ENCODE measurements around the gene PHLPP2.
A peak's percentile ranks its signal among the peaks of the same experiment; 100 is the strongest.

The PHLPP2 gene

GRCh38 chr16:71754108-71754507 is 29.6 kb upstream of the PHLPP2 start:
- no peak for DNase-seq (ENCODE audit: insufficient read length, low spot score)
- no peak for FAIRE-seq
- TF ChIP-seq PAX5 (IDR thresholded peaks at IDR 0.05; ENCODE audit: insufficient read depth, low read length, severe bottlenecking) (no peak), SPI1 (IDR thresholded peaks at IDR 0.05; ENCODE audit: low read depth, low read length) (no peak), POLR2AphosphoS5 (IDR thresholded peaks at IDR 0.05; ENCODE audit: low read depth, low read length) (no peak), POU2F2 (IDR thresholded peaks at IDR 0.05; ENCODE audit: low read depth, low read length) (no peak)

- FAIRE-seq (no peak), DNase-seq (ENCODE audit: insufficient read length, low spot score) (no peak)
- TF ChIP-seq TAF1 (IDR thresholded peaks at IDR 0.05; ENCODE audit: low read depth, low read length), result no peak
- TF ChIP-seq SPI1 (IDR thresholded peaks at IDR 0.05; ENCODE audit: low read depth, low read length), result no peak
- no peak for TF ChIP-seq POLR2A (IDR thresholded peaks at IDR 0.05; ENCODE audit: low read depth, low read length)
- no peak for TF ChIP-seq PAX5 (IDR thresholded peaks at IDR 0.05; ENCODE audit: insufficient read depth, low read length, severe bottlenecking)
- no peak for TF ChIP-seq POU2F2 (IDR thresholded peaks at IDR 0.05; ENCODE audit: low read depth, low read length)
- TF ChIP-seq POLR2AphosphoS5 (IDR thresholded peaks at IDR 0.05; ENCODE audit: low read depth, low read length), result no peak
These were observed 23.7 kb upstream of the PHLPP2 start for GRCh38 chr16:71748226-71748625.

- no peak for TF ChIP-seq PAX5 (IDR thresholded peaks at IDR 0.05; ENCODE audit: insufficient read depth, low read length, severe bottlenecking)
- FAIRE-seq (peak; percentile 86), DNase-seq (ENCODE audit: insufficient read length, low spot score) (peak; percentile 23)
These were observed 22.0 kb upstream of the PHLPP2 start for GRCh38 chr16:71746442-71747046.

GRCh38 chr16:71738855-71739254 is 14.4 kb upstream of the PHLPP2 start:
- no peak for TF ChIP-seq TAF1 (IDR thresholded peaks at IDR 0.05; ENCODE audit: low read depth, low read length)
- no peak for TF ChIP-seq POU2F2 (IDR thresholded peaks at IDR 0.05; ENCODE audit: low read depth, low read length)
- TF ChIP-seq POLR2A (IDR thresholded peaks at IDR 0.05; ENCODE audit: low read depth, low read length), result no peak
- no peak for TF ChIP-seq PAX5 (IDR thresholded peaks at IDR 0.05; ENCODE audit: insufficient read depth, low read length, severe bottlenecking)
- TF ChIP-seq SPI1 (IDR thresholded peaks at IDR 0.05; ENCODE audit: low read depth, low read length), result no peak
- TF ChIP-seq POLR2AphosphoS5 (IDR thresholded peaks at IDR 0.05; ENCODE audit: low read depth, low read length), result no peak
- FAIRE-seq (no peak), DNase-seq (ENCODE audit: insufficient read length, low spot score) (no peak)

GRCh38 chr16:71737501-71737900 is 13.0 kb upstream of the PHLPP2 start:
- DNase-seq (ENCODE audit: insufficient read length, low spot score) (no peak), FAIRE-seq (no peak)
- TF ChIP-seq POLR2A (IDR thresholded peaks at IDR 0.05; ENCODE audit: low read depth, low read length) (no peak), POLR2AphosphoS5 (IDR thresholded peaks at IDR 0.05; ENCODE audit: low read depth, low read length) (no peak)

GRCh38 chr16:71734511-71734910 is 10.0 kb upstream of the PHLPP2 start:
- TF ChIP-seq POU2F2 (IDR thresholded peaks at IDR 0.05; ENCODE audit: low read depth, low read length), result no peak
- TF ChIP-seq PAX5 (IDR thresholded peaks at IDR 0.05; ENCODE audit: insufficient read depth, low read length, severe bottlenecking), result no peak
- TF ChIP-seq POLR2AphosphoS5 (IDR thresholded peaks at IDR 0.05; ENCODE audit: low read depth, low read length), result no peak
- TF ChIP-seq SPI1 (IDR thresholded peaks at IDR 0.05; ENCODE audit: low read depth, low read length), result no peak
- no peak for TF ChIP-seq TAF1 (IDR thresholded peaks at IDR 0.05; ENCODE audit: low read depth, low read length)
- no peak for TF ChIP-seq POLR2A (IDR thresholded peaks at IDR 0.05; ENCODE audit: low read depth, low read length)
- FAIRE-seq, result no peak

GRCh38 chr16:71732587-71732986 is 8.1 kb upstream of the PHLPP2 start:
- DNase-seq (ENCODE audit: insufficient read length, low spot score), result no peak
- FAIRE-seq, result no peak
- TF ChIP-seq SPI1 (IDR thresholded peaks at IDR 0.05; ENCODE audit: low read depth, low read length) (no peak), POU2F2 (IDR thresholded peaks at IDR 0.05; ENCODE audit: low read depth, low read length) (no peak), POLR2AphosphoS5 (IDR thresholded peaks at IDR 0.05; ENCODE audit: low read depth, low read length) (no peak), POLR2A (IDR thresholded peaks at IDR 0.05; ENCODE audit: low read depth, low read length) (no peak)

More at GRCh38 chr16:71734511-71734910, 10.0 kb upstream of the PHLPP2 start:
- no peak for DNase-seq (ENCODE audit: insufficient read length, low spot score)

GRCh38 chr16:71727551-71728324 is 3.2 kb upstream of the PHLPP2 start:
- TF ChIP-seq TAF1 (IDR thresholded peaks at IDR 0.05; ENCODE audit: low read depth, low read length) (no peak), POLR2AphosphoS5 (IDR thresholded peaks at IDR 0.05; ENCODE audit: low read depth, low read length) (0 out of 2 replicates have a peak, but pooled peaks have one; percentile 14)
- DNase-seq (ENCODE audit: insufficient read length, low spot score) (no peak), FAIRE-seq (peak; percentile 68)

- DNase-seq (ENCODE audit: insufficient read length, low spot score) (no peak), FAIRE-seq (peak; percentile 9)
- no peak for TF ChIP-seq PAX5 (IDR thresholded peaks at IDR 0.05; ENCODE audit: insufficient read depth, low read length, severe bottlenecking)
- TF ChIP-seq SPI1 (IDR thresholded peaks at IDR 0.05; ENCODE audit: low read depth, low read length), result peak; percentile 12; the same call in 1 of the 2 replicates
These were observed 2.2 kb upstream of the PHLPP2 start for GRCh38 chr16:71726476-71727315.

Measured in GM12891 (cell line).